ENCODE data around the gene XAB2.

Gene XAB2

DNA sequence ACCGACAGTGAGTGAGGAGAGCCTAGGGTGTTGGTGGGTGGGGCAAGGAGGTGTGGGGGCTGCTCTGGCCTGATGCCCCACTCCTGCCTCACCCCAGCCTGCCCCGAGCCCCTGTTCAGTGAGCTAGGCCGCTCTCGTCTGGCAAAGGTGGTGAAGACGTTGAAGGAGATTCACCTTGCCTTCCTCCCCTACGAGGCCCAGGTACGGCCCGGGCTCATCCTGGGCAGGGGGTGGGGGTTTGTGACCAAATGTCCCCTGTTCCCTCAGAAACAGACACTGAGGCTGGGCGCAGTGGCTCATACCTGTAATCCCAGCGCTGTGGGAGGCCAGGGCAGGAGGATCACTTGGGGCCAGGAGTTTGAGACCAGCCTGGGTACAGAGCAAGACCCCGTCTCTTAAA is 11.5 kb upstream of the XAB2 start:
- Histone ChIP-seq H3K27ac (no peak overlapping the region), H3K9ac (ENCODE audit: insufficient read length) (no peak overlapping the region), H3K36me3 (ENCODE audit: insufficient read depth, low read length) (no peaks in the 10 kb centered on the region), H3K4me3 (no peak overlapping the region), H3K9me3 (ENCODE audit: low read depth, low read length) (no peaks in the 10 kb centered on the region)
- DNase-seq (ENCODE audit: low read depth, low spot score), result no peak
- TF ChIP-seq FOXP2 (optimal IDR thresholded peaks at IDR 0.05; ENCODE audit: control extremely low read depth, extremely low read length, insufficient read depth), result no peak
- TF ChIP-seq POLR2AphosphoS5 (IDR thresholded peaks at IDR 0.05; ENCODE audit: borderline replicate concordance, low read depth, low read length), result no peak
- no peak for TF ChIP-seq EZH2 (IDR thresholded peaks at IDR 0.05)

DNA sequence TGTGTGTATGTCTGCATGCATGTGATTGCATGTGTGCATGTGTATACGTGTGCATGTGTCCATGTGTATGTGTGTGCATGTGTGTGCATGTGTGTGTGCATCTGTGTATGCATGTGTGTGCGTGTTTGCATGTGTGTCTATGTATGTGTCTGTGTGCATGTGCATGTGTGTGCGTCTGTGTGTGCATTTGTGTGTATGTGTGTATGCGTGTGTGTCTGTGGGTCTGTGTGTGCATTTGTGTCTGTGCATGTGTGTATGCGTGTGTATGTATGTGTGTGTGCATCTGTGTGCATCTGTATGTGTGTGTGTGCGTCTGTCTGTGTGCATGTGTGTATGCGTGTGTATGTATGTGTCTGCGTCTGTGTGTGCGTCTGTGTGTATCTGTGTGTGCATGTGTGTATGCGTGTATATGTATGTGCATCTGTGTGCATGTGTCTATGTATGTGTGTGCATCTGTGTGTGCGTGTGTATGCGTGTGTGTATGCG is 10.6 kb upstream of the XAB2 start:
- no peak for TF ChIP-seq EZH2 (IDR thresholded peaks at IDR 0.05)
- TF ChIP-seq POLR2AphosphoS5 (IDR thresholded peaks at IDR 0.05; ENCODE audit: borderline replicate concordance, low read depth, low read length), result no peak
- TF ChIP-seq FOXP2 (optimal IDR thresholded peaks at IDR 0.05; ENCODE audit: control extremely low read depth, extremely low read length, insufficient read depth), result no peak

DNA sequence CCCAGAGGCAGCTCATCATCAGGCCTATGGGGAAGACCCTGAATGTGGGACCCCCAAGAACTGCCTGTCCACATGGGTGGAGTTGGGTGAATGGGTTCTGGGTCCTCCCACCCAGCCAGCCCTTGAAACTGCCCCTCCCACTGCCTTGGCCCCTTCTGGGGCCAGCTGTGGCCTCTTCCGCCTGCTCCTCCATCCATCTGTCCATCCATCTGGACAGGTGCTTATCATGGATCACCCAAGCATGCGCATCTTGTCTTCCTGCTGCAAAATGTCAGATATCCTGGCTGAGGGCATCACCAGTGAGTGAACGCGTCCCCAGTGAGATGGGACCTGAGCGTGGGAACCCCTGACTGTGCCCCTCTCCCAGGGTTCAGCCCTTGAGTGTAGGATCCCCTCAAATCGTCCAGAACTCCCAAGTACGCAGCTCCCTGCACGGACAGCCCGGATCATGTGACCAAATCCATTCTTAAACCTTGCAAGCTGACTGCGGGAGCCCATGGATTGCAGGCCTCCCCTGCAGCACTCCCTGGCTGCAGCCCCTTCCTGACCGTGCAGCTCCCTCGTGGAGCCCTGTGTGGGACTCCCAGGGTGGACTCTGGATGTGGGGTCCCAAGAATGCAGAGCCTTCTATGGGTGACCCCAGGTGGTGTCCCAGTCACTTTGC is 9.6 kb upstream of the XAB2 start:
- H3K4me3 ChIP-seq, result no peak overlapping the region
- no peaks in the 10 kb centered on the region for H3K36me3 ChIP-seq (ENCODE audit: insufficient read depth, low read length)
- H3K9ac ChIP-seq (ENCODE audit: insufficient read length), result no peak overlapping the region
- H3K9me3 ChIP-seq (ENCODE audit: low read depth, low read length), result no peaks in the 10 kb centered on the region
- no peak for DNase-seq (ENCODE audit: low read depth, low spot score)
- no peak for TF ChIP-seq EZH2 (IDR thresholded peaks at IDR 0.05)
- TF ChIP-seq POLR2AphosphoS5 (IDR thresholded peaks at IDR 0.05; ENCODE audit: borderline replicate concordance, low read depth, low read length), result no peak
- TF ChIP-seq FOXP2 (optimal IDR thresholded peaks at IDR 0.05; ENCODE audit: control extremely low read depth, extremely low read length, insufficient read depth), result no peak
- H3K27ac ChIP-seq, result no peak overlapping the region

More for the DNA sequence above, 10.6 kb upstream of the XAB2 start:
- no peak overlapping the region for H3K9ac ChIP-seq (ENCODE audit: insufficient read length)
- H3K36me3 ChIP-seq (ENCODE audit: insufficient read depth, low read length), result no peaks in the 10 kb centered on the region
- no peak overlapping the region for H3K4me3 ChIP-seq
- no peak for DNase-seq (ENCODE audit: low read depth, low spot score)
- H3K9me3 ChIP-seq (ENCODE audit: low read depth, low read length), result no peaks in the 10 kb centered on the region
- no peak overlapping the region for H3K27ac ChIP-seq

DNA sequence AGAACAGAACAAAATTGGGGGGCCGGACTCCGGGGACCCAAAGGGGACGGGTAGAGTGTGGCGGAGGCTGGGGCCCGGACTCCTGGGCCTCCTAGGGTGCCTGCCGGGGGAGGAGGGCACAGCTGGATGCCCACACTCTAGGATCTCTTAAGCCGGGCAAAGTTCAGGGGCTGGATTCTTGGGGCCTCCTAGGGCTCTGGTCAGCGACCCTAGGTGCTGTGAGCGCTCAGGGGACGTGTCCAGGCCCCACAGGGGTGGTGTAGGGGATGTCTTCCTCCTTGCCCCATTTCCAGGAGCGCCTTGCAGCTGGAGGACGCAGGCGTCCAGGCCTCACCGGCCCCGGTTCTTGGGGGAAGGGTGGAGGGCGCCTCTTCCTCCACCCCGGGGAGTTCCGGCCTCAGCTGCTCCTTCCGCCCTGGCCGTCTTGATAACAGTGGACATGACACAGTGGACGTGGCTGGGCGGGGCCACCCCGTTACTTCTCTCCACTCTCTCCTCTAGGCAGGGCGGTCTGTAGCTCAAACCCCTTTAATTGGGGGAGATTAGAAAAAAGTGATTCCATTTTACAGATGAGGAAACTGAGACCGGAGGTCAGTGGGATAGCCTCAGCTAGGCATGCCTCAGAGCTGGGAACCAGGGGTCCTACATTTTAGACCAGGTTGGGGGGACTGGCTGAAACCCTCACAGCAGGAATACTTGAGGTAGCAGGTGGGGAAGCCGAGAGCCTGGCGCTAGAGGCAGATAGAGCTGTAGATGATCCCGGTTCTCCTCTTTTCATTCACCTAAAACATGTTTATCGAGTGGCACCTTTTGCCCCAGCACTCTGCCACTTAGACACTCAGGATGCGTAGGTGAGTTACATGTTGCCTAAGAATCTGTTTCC is 8.3 kb upstream of the XAB2 start:
- H3K27ac ChIP-seq, result no peak overlapping the region
- no peaks in the 10 kb centered on the region for H3K36me3 ChIP-seq (ENCODE audit: insufficient read depth, low read length)
- no peak for DNase-seq (ENCODE audit: low read depth, low spot score)
- H3K9ac ChIP-seq (ENCODE audit: insufficient read length), result peak overlapping the region; percentile 87
- H3K4me3 ChIP-seq, result peak overlapping the region; percentile 76
- no peaks in the 10 kb centered on the region for H3K9me3 ChIP-seq (ENCODE audit: low read depth, low read length)
- TF ChIP-seq POLR2AphosphoS5 (IDR thresholded peaks at IDR 0.05; ENCODE audit: borderline replicate concordance, low read depth, low read length) (no peak), FOXP2 (optimal IDR thresholded peaks at IDR 0.05; ENCODE audit: control extremely low read depth, extremely low read length, insufficient read depth) (no peak), EZH2 (IDR thresholded peaks at IDR 0.05) (no peak)

DNA sequence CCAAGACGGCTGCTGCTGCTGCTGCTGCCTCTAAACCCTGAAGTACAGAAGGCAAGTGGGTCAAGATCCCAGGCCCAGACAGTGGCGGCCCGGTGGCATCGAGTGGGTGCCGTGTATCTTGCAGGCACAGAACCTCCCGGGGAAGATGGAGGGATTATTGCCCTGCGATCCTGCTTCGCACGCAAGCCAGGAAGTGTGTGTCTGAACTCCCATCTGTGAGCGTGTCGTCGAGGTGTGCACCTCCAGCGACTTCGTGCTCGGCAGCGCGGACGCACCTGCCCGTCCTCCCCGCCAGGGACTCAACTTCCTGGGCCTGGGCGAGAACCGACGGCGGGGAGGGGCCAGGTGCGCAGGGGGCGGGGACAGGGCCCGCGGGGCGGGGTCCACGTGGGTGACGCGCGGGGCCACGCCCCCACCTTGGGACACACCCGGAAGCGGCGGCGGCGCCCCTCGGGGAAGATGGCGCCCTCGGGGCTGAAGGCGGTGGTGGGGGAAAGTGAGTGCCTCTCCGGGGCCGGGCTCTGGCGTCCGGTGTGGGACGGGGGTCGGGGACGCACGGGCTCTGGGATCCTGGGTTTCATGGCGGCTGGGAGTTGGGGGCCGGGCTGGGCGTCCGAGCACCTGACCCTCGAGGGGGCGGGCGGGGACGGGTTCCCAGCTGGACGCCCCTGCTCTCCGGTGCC is 7.5 kb upstream of the XAB2 start, which contains the start of gene STXBP2:
STXBP2 (plus strand) TSS at position 420 of the 683 bp plus-strand sequence; CDS start at position 460, 40 bp downstream.
- no peak for DNase-seq (ENCODE audit: low read depth, low spot score)
- Histone ChIP-seq H3K4me3 (peak within 1 kb of the TSS; percentile 76), H3K9me3 (ENCODE audit: low read depth, low read length) (no peaks in the 10 kb centered on the region), H3K36me3 (ENCODE audit: insufficient read depth, low read length) (no peaks in the 10 kb centered on the region), H3K9ac (ENCODE audit: insufficient read length) (peak within 1 kb of the TSS; percentile 87), H3K27ac (no peak within 1 kb of the TSS)
- TF ChIP-seq POLR2AphosphoS5 (IDR thresholded peaks at IDR 0.05; ENCODE audit: borderline replicate concordance, low read depth, low read length), result peak; percentile 62; the same call in 1 of the 2 replicates
- TF ChIP-seq EZH2 (IDR thresholded peaks at IDR 0.05), result no peak

DNA sequence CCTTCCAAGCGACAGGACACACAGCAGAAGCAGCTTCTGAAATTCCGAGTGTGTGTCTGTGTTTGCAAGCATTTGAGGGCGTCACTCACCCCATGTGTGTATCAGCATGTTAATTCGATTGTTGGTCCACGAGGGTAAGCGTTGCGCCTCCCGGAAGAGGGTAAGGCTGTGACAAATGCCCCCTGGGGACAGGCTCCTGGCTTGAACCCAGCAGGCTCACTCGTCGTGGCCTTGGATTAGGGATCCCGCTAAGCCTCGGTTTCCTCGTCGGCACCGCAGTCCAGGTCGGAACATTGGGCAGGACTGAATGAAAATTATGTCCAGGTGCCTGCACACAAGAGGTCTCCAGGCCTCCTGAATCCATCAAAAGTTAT is 7.0 kb upstream of the XAB2 start:
- TF ChIP-seq FOXP2 (optimal IDR thresholded peaks at IDR 0.05; ENCODE audit: control extremely low read depth, extremely low read length, insufficient read depth) (no peak), EZH2 (IDR thresholded peaks at IDR 0.05) (no peak), POLR2AphosphoS5 (IDR thresholded peaks at IDR 0.05; ENCODE audit: borderline replicate concordance, low read depth, low read length) (no peak)
- Histone ChIP-seq H3K4me3 (peak overlapping the region; percentile 76), H3K9me3 (ENCODE audit: low read depth, low read length) (no peaks in the 10 kb centered on the region), H3K36me3 (ENCODE audit: insufficient read depth, low read length) (no peaks in the 10 kb centered on the region), H3K9ac (ENCODE audit: insufficient read length) (no peak overlapping the region), H3K27ac (no peak overlapping the region)
- no peak for DNase-seq (ENCODE audit: low read depth, low spot score)

DNA sequence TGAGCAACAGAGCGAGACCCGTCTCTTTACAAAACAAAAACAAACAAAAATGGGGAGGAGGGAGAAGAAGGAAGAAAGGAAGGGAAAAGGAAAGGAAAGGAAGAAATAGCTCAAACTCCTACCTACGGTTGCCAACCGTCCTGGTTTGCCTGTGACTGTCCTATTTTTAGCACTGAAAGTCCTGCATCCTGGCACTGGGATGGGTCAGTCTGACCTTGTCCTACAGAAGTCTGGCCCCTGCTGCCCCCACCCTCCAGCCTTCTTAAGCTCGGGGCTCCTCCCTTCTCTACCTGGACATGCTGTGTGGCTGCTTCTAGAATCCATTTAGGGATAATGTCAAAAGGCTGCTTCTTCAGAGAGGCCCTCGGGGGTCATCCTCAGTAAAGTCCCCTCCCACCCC is 6.3 kb upstream of the XAB2 start:
- H3K9me3 ChIP-seq (ENCODE audit: low read depth, low read length), result no peaks in the 10 kb centered on the region
- TF ChIP-seq EZH2 (IDR thresholded peaks at IDR 0.05) (no peak), POLR2AphosphoS5 (IDR thresholded peaks at IDR 0.05; ENCODE audit: borderline replicate concordance, low read depth, low read length) (no peak), FOXP2 (optimal IDR thresholded peaks at IDR 0.05; ENCODE audit: control extremely low read depth, extremely low read length, insufficient read depth) (no peak)
- no peak overlapping the region for H3K9ac ChIP-seq (ENCODE audit: insufficient read length)
- no peak overlapping the region for H3K27ac ChIP-seq
- no peak overlapping the region for H3K4me3 ChIP-seq
- no peak for DNase-seq (ENCODE audit: low read depth, low spot score)
- no peaks in the 10 kb centered on the region for H3K36me3 ChIP-seq (ENCODE audit: insufficient read depth, low read length)

DNA sequence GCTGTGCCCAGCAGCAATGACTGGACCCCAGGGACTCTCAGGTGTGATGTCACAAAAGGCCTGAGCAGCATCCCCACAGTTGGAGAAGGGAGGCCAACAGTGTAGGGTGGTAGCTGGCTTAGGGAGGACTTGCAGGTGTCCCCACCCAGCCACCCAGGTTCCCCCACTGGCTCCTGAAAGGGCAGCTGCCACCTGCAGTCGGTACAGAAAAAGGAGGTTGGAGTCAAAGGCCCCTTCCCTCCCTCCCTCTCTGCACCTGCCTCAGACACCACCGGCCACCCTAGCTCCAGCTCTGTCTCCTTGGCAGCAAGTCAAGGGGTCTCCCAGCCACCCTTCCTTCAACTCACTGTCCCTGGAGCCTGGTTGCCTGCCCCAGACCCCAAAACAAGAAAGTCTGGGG is 4.4 kb upstream of the XAB2 start, which contains the start of gene PCP2:
PCP2 (minus strand) TSS at position 22 of the 400 bp plus-strand sequence. CDS start 262 bp downstream, outside the sequence.
- H3K27ac ChIP-seq, result no peak within 1 kb of the TSS
- H3K4me3 ChIP-seq, result no peak within 1 kb of the TSS
- H3K36me3 ChIP-seq (ENCODE audit: insufficient read depth, low read length), result no peaks in the 10 kb centered on the region
- DNase-seq (ENCODE audit: low read depth, low spot score), result no peak
- no peak within 1 kb of the TSS for H3K9ac ChIP-seq (ENCODE audit: insufficient read length)
- no peak for TF ChIP-seq FOXP2 (optimal IDR thresholded peaks at IDR 0.05; ENCODE audit: control extremely low read depth, extremely low read length, insufficient read depth)
- H3K9me3 ChIP-seq (ENCODE audit: low read depth, low read length), result no peaks in the 10 kb centered on the region
